H1 (cell line): Measurements from ENCODE around the gene ETS1. TPM values are rescaled to one million over a fixed set of nuclear protein-coding genes. Genes with fewer than 3 reads are reported as not detected.

Source experiments
- ASH2L ChIP-seq: fragments of 200-600, 300-600 bp; sonication (generic); IDR thresholded peaks from one replicate; pipeline ENCODE4 v1.7.1; 2017; ENCODE audit warnings: low read length
- CBX5 ChIP-seq: fragments of 300-800, 300-1000 bp; sonication (generic); IDR thresholded peaks from 2 replicates; pipeline ENCODE4 v1.7.1; 2016; ENCODE audit warnings: antibody characterized with exemption, low read length, low read depth
- HDAC6 ChIP-seq: IDR thresholded peaks from one replicate; pipeline ENCODE4 v1.7.1; 2012; ENCODE audit warnings: low read depth, mild to moderate bottlenecking, inconsistent platforms, low read length, moderate library complexity
- RAD21 ChIP-seq, 2 experiments: IDR thresholded peaks in 1 of 2; conservative IDR thresholded peaks in 1 of 2; 2 replicates each; pipeline ENCODE4 v1.6.1; 2011; ENCODE audit warnings: low read depth in 2 of 2, low read length in 2 of 2, improper control_type of control experiment in 1 of 2, inconsistent platforms in 1 of 2, mild to moderate bottlenecking in 1 of 2, moderate library complexity in 1 of 2
- RXRA ChIP-seq: IDR thresholded peaks from 2 replicates; pipeline ENCODE4 v1.6.1; 2011; ENCODE audit warnings: low read depth, mild to moderate bottlenecking, low read length, moderate library complexity; ENCODE audit not compliant: insufficient read depth
- SIRT6 ChIP-seq: IDR thresholded peaks from one replicate; pipeline ENCODE4 v1.7.1; 2012; ENCODE audit warnings: low read length, inconsistent platforms
- polyA plus RNA-seq, 7 experiments: library from polyadenylated mRNA; depleted of rRNA in 3 of 7; stranded (reverse) in 5 of 7; unstranded in 2 of 7; fragments of >200 nt in 5 of 7; fragments of 200-250 nt in 2 of 7; gene quantifications; 1 replicate in 5 of 7; 2 replicates in 1 of 7; 4 replicates in 1 of 7; pipeline versions ENCODE4 v1.2.1 to v1.2.3, GENCODE V29; 2011 to 2013; ENCODE audit warnings: missing spikeins in 2 of 7, mixed read lengths in 2 of 7
- total RNA-seq: library from RNA; stranded (reverse); fragmentation: NEBNext Ultra II Directional; extraction: Animal tissue kit (Norgen Biotek cat#: 25700); gene quantifications from 2 replicates; pipeline ENCODE4 v1.2.1, GENCODE V29; 2021

The ETS1 gene
- total and polyA plus RNA-seq, 2 of the 8 experiments (the other 6 are each of a cell fraction or from before 2014, with no cell fraction given) = 10.0 to 35.3 TPM

- no peak for TF ChIP-seq RXRA
- TF ChIP-seq RAD21 (IDR thresholded peaks at IDR 0.05 in 1 of 2, conservative IDR thresholded peaks at IDR 0.05 in 1 of 2; ENCODE audit: low read depth in 2 of 2, low read length in 2 of 2) = no peak
- no peak for TF ChIP-seq CBX5
- TF ChIP-seq HDAC6 = no peak
- no peak for TF ChIP-seq SIRT6
- no peak for TF ChIP-seq ASH2L
Observed at GRCh38 chr11:128434818-128435217, 152.5 kb downstream of the ETS1 start (continued).
